Mammary epithelial cell (primary cell): ENCODE data around the gene SALL1.

Experiments
- CTCF ChIP-seq, 2 donors: IDR thresholded peaks in 1 of 2; conservative IDR thresholded peaks in 1 of 2; 2 replicates each; pipeline ENCODE4 v1.5.1; 2011 to 2012; ENCODE audit warnings: inconsistent platforms in 2 of 2, low read length in 2 of 2, mild to moderate bottlenecking in 2 of 2, control low read depth in 1 of 2, low read depth in 1 of 2; ENCODE audit not compliant: insufficient read depth in 1 of 2; ENCODE audit errors: extremely low read depth in 1 of 2
- EZH2 ChIP-seq: IDR thresholded peaks from 2 replicates; pipeline ENCODE4 v1.6.1; 2012; ENCODE audit warnings: low read length, inconsistent platforms, borderline replicate concordance

DNA sequence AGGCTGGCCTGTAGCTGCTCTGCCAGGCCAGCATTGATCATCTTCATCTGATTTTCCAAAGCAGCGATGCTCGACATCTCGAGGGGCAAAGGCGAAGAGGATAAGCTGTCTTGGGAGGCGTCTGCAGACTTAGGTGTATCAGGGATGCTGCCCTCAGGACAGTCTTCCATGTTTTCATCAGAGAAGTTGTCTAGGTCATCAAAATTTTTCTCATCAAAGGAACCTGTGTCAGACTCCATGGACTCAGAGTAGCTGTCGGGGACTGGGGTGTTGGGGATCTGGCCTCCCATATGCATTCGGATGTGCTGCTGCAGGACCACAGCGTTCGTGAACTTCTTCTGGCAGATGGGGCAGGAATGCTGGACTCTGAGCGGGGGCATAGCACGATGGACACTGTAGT lies 11.5 kb downstream of the SALL1 start:
- TF ChIP-seq CTCF (conservative IDR thresholded peaks at IDR 0.05 in 1 of 2, IDR thresholded peaks at IDR 0.05 in 1 of 2; ENCODE audit: extremely low read depth in 1 of 2, insufficient read depth in 1 of 2, low read depth in 1 of 2, low read length in 2 of 2), result no peak
- no peak for TF ChIP-seq EZH2
